ENCODE measurements around the gene NRG2. TPM values are rescaled to one million over a fixed set of nuclear protein-coding genes. Genes with fewer than 3 reads are reported as not detected.

NRG2 gene
- total and polyA plus RNA-seq, 8 donors = 1.2 to 5.2 (median 3.0) TPM

DNA sequence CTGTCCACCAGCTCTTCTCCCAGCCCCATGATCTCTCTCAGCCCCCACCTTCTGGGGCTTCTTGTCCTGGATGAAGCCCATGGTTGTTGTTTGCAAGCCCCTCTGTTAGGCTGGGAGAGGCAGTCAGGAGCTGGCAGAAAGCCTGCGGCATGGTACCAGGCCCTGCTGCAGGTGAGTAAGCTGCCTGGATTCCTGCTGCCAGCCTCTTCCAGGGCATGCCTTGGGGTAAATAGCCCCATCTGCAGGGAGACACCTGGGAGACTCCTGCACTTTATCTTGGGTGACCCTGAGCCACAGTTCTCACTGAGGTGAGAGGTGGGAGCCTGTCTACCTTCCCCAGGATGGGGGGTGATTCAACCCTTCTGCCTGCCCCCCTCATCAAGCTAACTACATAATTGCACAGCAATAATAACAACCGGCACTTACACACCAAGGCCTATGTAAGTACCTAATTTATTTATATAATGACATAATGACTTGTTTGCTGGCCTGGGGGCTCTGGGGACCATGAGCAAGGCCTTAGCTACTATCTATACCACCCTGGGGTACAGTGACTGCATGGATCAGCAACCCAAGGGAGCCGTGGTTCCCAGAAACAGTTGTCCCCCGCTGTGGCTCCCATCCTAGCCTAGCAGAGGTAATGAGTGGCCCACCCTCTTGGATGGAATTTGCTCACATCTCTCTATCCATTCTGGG is 131.5 kb downstream of the NRG2 start:
- DNase-seq (no peak), ATAC-seq (no peak), FAIRE-seq (no peak)
- intact Hi-C loops (cut with DNase I) = no loop called here
- Histone ChIP-seq H3K27ac (no peak overlapping the region), H3K4me1 (no peaks in the 10 kb centered on the region), H3K9me3 (no peaks in the 10 kb centered on the region), H3K4me3 (no peak overlapping the region), H3K27me3 (no peaks in the 10 kb centered on the region), H3K36me3 (no peaks in the 10 kb centered on the region)
- 89 to 98% methylated on average over 4 of the region's 4 CpGs for WGBS, 2 donors
- TF ChIP-seq, protein P1, sequence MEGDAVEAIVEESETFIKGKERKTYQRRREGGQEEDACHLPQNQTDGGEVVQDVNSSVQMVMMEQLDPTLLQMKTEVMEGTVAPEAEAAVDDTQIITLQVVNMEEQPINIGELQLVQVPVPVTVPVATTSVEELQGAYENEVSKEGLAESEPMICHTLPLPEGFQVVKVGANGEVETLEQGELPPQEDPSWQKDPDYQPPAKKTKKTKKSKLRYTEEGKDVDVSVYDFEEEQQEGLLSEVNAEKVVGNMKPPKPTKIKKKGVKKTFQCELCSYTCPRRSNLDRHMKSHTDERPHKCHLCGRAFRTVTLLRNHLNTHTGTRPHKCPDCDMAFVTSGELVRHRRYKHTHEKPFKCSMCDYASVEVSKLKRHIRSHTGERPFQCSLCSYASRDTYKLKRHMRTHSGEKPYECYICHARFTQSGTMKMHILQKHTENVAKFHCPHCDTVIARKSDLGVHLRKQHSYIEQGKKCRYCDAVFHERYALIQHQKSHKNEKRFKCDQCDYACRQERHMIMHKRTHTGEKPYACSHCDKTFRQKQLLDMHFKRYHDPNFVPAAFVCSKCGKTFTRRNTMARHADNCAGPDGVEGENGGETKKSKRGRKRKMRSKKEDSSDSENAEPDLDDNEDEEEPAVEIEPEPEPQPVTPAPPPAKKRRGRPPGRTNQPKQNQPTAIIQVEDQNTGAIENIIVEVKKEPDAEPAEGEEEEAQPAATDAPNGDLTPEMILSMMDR (IDR thresholded peaks at IDR 0.05) = no peak

DNA sequence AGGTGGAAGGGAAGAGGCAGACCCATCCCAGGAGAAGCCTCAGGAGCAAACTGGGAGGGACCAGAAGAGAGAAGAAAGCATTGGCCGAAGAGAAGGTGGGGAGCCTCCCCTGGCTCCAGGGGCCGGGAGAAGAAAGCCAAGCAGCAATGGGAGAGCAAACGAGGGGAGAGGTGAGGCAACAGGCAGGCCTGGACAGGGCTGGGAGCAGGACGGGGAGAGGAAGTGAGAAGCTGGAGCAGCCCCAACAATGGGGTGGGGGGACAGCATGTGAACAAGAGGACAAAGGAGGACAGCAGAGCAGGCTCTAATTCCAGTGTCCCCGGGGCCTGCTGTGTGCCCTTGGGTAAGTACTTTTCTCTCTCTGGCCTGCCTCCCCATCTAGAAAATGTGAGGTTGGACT is 132.2 kb downstream of the NRG2 start:
- no peak for FAIRE-seq
- no peak overlapping the region for H3K27ac ChIP-seq
- H3K4me3 ChIP-seq = no peak overlapping the region
- TF ChIP-seq, protein P1 (IDR thresholded peaks at IDR 0.05) = no peak
- no peak for DNase-seq
- no peaks in the 10 kb centered on the region for H3K4me1 ChIP-seq
- intact Hi-C loops (cut with DNase I) = no loop called here
- H3K27me3 ChIP-seq = no peaks in the 10 kb centered on the region
- H3K36me3 ChIP-seq = no peaks in the 10 kb centered on the region
- no peaks in the 10 kb centered on the region for H3K9me3 ChIP-seq
- ATAC-seq = no peak
- 85% methylated on average over 5 of the region's 5 CpGs for WGBS, 2 donors

DNA sequence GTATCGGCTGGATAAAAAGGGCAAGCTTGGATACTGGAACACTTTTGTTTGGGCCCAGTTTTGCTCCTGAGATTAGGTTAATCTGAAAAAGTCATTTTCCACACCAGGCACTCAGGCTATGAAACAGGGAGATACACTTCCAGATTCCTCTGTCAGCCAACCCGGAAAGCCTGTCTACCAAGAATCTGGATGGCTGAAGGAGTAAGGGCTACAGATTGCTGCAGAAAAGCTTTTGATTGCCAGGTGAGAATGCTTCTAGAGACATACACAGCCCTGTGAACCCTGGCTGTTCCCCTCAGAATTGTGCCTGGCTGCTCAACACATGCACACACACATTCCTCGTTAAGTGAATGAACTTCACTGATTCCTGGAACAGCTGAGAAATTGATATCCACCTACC is 133.1 kb downstream of the NRG2 start:
- FAIRE-seq = no peak
- no peaks in the 10 kb centered on the region for H3K4me1 ChIP-seq

DNA sequence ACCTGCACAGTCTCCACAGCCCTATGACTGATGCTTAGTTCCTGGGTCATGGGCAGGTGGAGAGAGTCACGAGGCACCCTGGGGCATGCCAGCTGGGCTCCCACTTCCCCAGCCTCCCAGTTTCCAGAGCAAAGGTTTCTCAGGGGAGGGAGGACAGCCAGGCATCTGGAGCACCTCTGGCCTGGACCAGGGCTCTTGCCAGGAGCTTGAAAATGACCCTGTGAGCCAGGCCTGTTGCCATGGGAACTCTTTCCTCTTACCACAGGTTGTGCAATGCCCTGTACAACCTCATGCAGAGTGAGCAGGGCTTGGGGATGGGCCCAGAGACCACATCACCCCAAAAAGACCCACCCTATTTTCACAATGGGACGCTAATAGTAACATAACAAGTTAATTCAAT is 134.3 kb downstream of the NRG2 start:
- Histone ChIP-seq H3K4me1 (peaks cover 0 to 6% (median 5%) of the 10 kb centered on the region in 3 donors), H3K4me3 (no peak overlapping the region), H3K27ac (no peak overlapping the region), H3K9me3 (no peaks in the 10 kb centered on the region), H3K36me3 (no peaks in the 10 kb centered on the region), H3K27me3 (no peaks in the 10 kb centered on the region)
- intact Hi-C loops (cut with DNase I) = no loop called here
- 75 to 80% methylated on average over 2 of the region's 2 CpGs for WGBS, 2 donors
- FAIRE-seq (no peak), ATAC-seq (peak in 3 of 4 donors; percentile 26 to 37 (median 26)), DNase-seq (peak in 1 of 6 donors; percentile 29)
- TF ChIP-seq, protein P1 (IDR thresholded peaks at IDR 0.05) = no peak

More for the DNA sequence above, 133.1 kb downstream of the NRG2 start:
- intact Hi-C loops (cut with DNase I) = no loop called here
- no peak for DNase-seq
- Histone ChIP-seq H3K4me3 (no peak overlapping the region), H3K36me3 (no peaks in the 10 kb centered on the region), H3K27ac (no peak overlapping the region), H3K27me3 (no peaks in the 10 kb centered on the region), H3K9me3 (no peaks in the 10 kb centered on the region)
- TF ChIP-seq, protein P1 (IDR thresholded peaks at IDR 0.05) = no peak
- 87 to 89% methylated on average over 3 of the region's 3 CpGs for WGBS, 2 donors
- ATAC-seq = no peak

DNA sequence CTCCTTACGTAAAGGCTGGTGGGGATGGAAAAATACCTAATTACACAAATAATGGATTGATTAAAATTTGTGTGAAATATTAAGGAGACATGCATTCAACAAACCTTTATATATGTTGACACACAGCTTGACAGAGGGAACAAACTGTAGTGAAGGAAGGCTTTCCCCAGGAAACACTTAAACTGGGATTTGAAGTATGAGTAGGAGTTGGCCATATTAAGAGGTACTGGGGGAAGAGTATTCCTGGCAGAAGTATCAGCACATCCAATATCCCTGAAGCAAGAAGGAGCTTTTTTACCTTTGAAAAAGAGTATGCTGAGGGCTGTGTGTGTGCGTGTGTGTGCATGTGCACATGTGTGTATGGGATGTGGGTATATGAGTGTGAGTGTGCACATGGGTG is 136.4 kb downstream of the NRG2 start:
- Histone ChIP-seq H3K27me3 (no peaks in the 10 kb centered on the region), H3K4me1 (peaks cover 0 to 6% (median 5%) of the 10 kb centered on the region in 3 donors), H3K9me3 (no peaks in the 10 kb centered on the region), H3K4me3 (no peak overlapping the region), H3K36me3 (no peaks in the 10 kb centered on the region), H3K27ac (no peak overlapping the region)
- DNase-seq = no peak
- intact Hi-C loops (cut with DNase I) = no loop called here
- 98% methylated on average over 2 of the region's 2 CpGs for WGBS, 2 donors
- ATAC-seq = no peak
- TF ChIP-seq, protein P1 (IDR thresholded peaks at IDR 0.05) = no peak
- FAIRE-seq = no peak

Data from pancreas (tissue), 10 donors.